C4-2B (cell line): ENCODE results near the gene GRHL1.

Experiments
- CTCF ChIP-seq: fragments of 450-650 bp; conservative IDR thresholded peaks from 2 replicates; pipeline ENCODE4 v1.5.1; 2017; ENCODE audit warnings: mild to moderate bottlenecking
- ZFX ChIP-seq: fragments of 450-650 bp; IDR thresholded peaks from 2 replicates; pipeline ENCODE4 v1.6.1; 2017

GRCh38 chr2:9907402-9907801 is 44.1 kb upstream of the GRHL1 start:
- TF ChIP-seq CTCF (no peak), ZFX (no peak)
